HG03159 (cell line): ENCODE measurements around the gene DUSP21.
"Not testable (repeated sequence)": the region's sequence is repeated elsewhere in the genome, so short reads cannot be mapped to it uniquely, and the experiment has no call there.

Experiments used
- ATAC-seq: cut with Tn5 transposase; IDR thresholded peaks from one replicate; pipeline ENCODE4 v1.9.1; 2021; ENCODE audit warnings: mild to moderate bottlenecking, moderate library complexity; ENCODE audit not compliant: unreplicated experiment

DUSP21 gene

GRCh38 chrX:44875185-44875489 lies 31.3 kb downstream of the DUSP21 start:
- no peak for ATAC-seq

DNA sequence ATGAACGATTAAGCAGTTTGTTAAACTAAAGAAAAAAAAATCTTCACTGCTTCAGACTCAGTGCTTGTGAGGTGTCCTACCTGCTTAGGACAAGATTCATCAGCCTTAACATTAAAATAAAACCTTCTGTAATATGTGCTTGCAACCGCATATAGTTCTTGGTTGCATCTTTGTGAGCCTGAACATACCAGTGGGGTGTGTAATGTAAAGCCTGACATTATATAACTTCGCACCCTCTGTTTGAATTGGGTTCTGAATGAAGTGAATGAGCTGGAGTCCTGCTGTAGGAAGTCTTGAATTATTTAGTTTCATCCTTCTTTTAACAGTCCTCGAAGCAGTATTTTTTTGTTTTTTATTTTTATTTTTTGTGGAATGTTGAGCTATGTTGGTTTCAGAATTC lies 32.3 kb downstream of the DUSP21 start:
- no peak for ATAC-seq

- no peak for ATAC-seq
These were observed 32.9 kb downstream of the DUSP21 start for GRCh38 chrX:44876767-44877166.

- no peak for ATAC-seq
These were observed 35.0 kb downstream of the DUSP21 start for GRCh38 chrX:44878780-44879179.

DNA sequence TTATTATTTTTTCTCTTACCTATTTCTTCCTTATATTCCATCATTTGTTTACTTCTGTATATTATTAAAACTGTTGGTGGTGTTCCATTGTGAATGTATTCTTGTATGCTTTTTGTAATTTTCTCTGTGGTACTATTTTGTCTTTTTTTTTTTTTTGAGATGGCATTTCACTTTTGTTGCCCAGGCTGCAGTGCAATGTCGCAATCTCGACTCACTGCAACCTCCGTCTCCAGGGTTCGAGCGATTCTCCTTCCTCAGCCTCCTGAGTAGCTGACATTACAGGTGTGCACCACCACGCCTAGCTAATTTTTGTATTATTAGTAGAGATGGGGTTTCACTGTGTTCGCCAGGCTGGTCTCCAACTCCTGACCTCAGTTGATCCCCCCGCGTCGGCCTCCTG lies 37.7 kb downstream of the DUSP21 start:
- no peak for ATAC-seq

DNA sequence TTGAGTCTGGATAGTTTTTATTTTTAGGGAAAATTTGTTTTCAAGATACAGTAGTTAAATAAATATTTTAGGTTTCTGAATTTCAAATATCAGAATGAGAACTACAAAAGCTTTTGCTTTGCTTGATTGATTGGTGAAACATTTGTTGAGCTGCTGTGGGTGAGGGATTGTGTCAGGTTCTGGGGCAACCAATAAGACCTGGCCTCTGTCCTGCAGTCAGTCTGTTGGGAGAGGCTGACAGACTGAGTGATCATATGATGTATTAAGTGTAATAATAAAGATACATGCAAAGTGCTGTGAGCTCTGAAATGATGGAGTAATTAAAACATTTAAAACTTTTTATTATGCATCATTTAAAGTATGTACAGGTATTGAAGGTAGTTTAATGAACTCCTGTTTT lies 38.8 kb downstream of the DUSP21 start:
- no peak for ATAC-seq

DNA sequence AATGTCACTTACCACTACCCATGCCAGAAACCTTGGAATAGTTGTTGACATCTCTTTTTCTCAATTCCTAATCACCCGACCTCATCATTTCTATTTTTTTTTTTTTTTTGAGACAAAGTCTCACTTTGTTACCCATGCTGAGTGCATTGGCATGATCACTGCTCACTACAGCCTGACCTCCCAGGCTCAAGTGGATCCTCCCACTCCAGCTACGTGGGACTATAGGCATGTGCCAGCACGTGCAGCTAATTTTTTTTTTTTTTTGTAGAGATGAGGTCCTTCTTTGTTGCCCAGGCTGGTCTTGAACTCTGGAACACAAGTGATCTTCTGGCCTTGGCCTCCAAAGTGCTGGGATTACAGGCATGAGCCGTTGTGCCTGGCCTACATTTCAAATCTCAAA lies 41.1 kb downstream of the DUSP21 start:
- no peak for ATAC-seq

DNA sequence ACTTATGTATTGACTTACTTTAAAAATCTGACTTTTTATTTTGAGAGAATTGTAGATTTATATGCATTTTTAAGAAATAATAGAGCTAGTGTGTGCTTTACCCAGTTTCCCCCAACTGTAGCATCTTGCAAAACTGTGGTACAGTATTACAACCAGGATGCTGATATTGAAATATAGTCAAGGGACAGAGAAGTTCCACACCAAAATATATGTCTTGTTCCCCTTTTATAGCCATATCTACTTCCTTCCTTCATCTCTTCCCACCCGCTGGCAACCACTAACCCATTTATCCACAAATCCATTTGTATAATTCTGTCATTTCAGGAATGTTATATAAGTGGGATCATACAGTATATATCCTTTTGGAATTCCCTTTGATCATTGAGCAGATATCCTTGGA lies 46.0 kb downstream of the DUSP21 start:
- no peak for ATAC-seq

DNA sequence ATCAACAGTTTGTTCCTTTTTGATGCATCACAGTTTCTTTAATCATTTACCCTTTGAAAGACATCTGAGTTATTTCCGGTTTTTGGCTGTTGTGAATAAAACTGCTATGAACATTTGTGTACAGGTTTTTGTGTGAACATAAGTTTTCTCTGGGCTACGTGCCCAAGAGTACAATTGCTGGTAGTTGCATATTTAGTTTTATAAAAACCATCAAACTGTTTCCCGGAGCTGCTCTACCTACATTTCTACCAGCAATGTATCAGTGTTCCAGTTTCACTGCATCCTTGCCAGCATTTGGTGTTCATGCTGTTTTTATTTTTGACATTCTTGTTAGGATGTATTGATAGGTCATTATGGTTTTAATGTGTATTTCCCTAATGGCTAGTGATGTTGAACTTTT lies 46.4 kb downstream of the DUSP21 start:
- ATAC-seq = no peak

DNA sequence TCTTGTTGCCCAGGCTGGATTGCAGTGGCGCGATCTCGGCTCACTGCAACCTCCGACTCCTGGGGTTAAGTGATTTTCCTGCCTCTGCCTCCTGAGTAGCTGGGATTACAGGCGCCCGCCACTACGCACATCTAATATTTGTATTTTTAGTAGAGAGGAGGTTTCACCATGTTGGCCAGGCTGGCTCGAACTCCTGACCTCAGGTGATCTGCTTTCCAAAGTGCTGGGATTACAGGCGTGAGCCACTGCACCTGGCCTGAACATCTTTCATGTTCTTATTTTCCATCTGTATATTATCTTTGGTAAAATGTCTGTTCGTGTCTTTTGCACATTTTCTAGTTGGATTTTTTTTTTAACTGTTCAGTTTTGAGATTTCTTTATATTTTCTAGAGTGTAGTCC lies 46.9 kb downstream of the DUSP21 start:
- not testable (repeated sequence) for ATAC-seq

- no peak for ATAC-seq
These were observed 47.8 kb downstream of the DUSP21 start for GRCh38 chrX:44891642-44892041.
